Heart left ventricle (tissue), 16 donors: ENCODE results near the gene HDAC5. TPM values are rescaled to one million over a fixed set of nuclear protein-coding genes. Genes with fewer than 3 reads are reported as not detected.
"Not testable (repeated sequence)": the region's sequence is repeated elsewhere in the genome, so short reads cannot be mapped to it uniquely, and the experiment has no call there.

Experiments
- ATAC-seq, 4 donors: fragments of 200-7000 bp; cut with Tn5 transposase; one replicate each; pipeline ENCODE4 v1.9.1; 2020 to 2022; ENCODE audit warnings: moderate library complexity in 4 of 4, mild to moderate bottlenecking in 3 of 4, moderate number of reproducible peaks in 1 of 4
- DNase-seq, 5 donors: peaks; one replicate each; pipeline ENCODE4 v3.0.0-alpha.2; 2020
- H3K27ac ChIP-seq, 12 donors: fragments of 200-600 bp; sonication (generic) in 4 of 12; one replicate each; pipeline versions ENCODE4 v1.5.0 to v1.8.0; 2016 to 2022; ENCODE audit warnings: mild to moderate bottlenecking in 2 of 12
- H3K27me3 ChIP-seq, 9 donors: fragments of 200-600 bp; sonication (generic) in 2 of 9; one replicate each; pipeline versions ENCODE4 v1.5.1 to v1.8.0; 2016 to 2022; ENCODE audit warnings: mild to moderate bottlenecking in 3 of 9
- H3K36me3 ChIP-seq, 9 donors: fragments of 200-600 bp; sonication (generic) in 2 of 9; one replicate each; pipeline versions ENCODE4 v1.5.0 to v1.8.0; 2018 to 2022; ENCODE audit warnings: mild to moderate bottlenecking in 2 of 9
- H3K4me1 ChIP-seq, 12 donors: fragments of 200-600 bp; sonication (generic) in 4 of 12; one replicate each; pipeline versions ENCODE4 v1.5.0 to v1.8.0; 2016 to 2022; ENCODE audit warnings: mild to moderate bottlenecking in 3 of 12
- H3K4me3 ChIP-seq, 12 donors: fragments of 200-600 bp; sonication (generic) in 4 of 12; one replicate each; pipeline versions ENCODE4 v1.5.0 to v1.8.0; 2017 to 2022; ENCODE audit warnings: mild to moderate bottlenecking in 9 of 12, moderate library complexity in 4 of 12
- H3K9me3 ChIP-seq, 12 donors: fragments of 200-600 bp; sonication (generic) in 4 of 12; one replicate each; pipeline versions ENCODE4 v1.5.0 to v1.8.0; 2016 to 2022; ENCODE audit warnings: mild to moderate bottlenecking in 1 of 12
- POLR2A ChIP-seq, 2 donors: fragments of 450-650 bp; IDR thresholded peaks; one replicate each; pipeline ENCODE4 v1.6.1; 2017; ENCODE audit warnings: antibody characterized with exemption in 2 of 2, mild to moderate bottlenecking in 2 of 2, moderate library complexity in 2 of 2
- WGBS, 4 donors: extraction: QIAGEN DNeasy Blood & Tissue Kit in 2 of 4; methylation state at CpG; one replicate each; pipeline versions ENCODE4 v1.1.5 to v1.1.7; 2013 to 2018; 5-methylcytosine and 5-hydroxymethylcytosine counted together
- intact Hi-C, 10 donors: fragments of 100-400 bp; cut with DNase I; formaldehyde crosslinking; loops; one replicate each; pipeline versions ENCODE4 v1.11.1 to v1.14.2; 2022
- polyA plus RNA-seq, 2 donors: library from polyadenylated mRNA; stranded (reverse); fragments of 200-250 nt; gene quantifications; one replicate each; pipeline ENCODE4 v1.2.3, GENCODE V29; 2013
- total RNA-seq, 9 donors: library from RNA; depleted of rRNA in 2 of 9; stranded (reverse); fragments of >200 nt in 2 of 9; fragmentation: NEBNext Ultra II Directional in 3 of 9; extraction: Animal tissue kit (Norgen Biotek cat#: 25700) in 3 of 9; gene quantifications; one replicate each; pipeline versions ENCODE4 v1.1.0 to v1.2.4, GENCODE V29; 2016 to 2023
- TF ChIP-seq, protein P1 (sequence below), 12 donors: fragments of 200-600 bp; sonication (generic) in 4 of 12; IDR thresholded peaks; one replicate each; pipeline versions ENCODE4 v1.5.0 to v1.8.0; 2018 to 2022; ENCODE audit warnings: antibody characterized with exemption in 12 of 12, mild to moderate bottlenecking in 5 of 12
- donor health status: ischemic (EF 13 %, LVEDD 7.1; RV severe dilation, severe dysfunction).
- donor health status: healthy with polysubstance abuse.
- donor health status: DM: no; HTN: yes; CAD: no.
- donor health status: DM: no; HTN: no; CAD: no.
- donor health status: ischemic (EF 25% LVEDD 6.9; RV normal size, moderate dysfunction).
- donor health status: ischemic (EF 25% LVEDD 5.7; RV mildly dilated, moderate dysfunction).
- donor health status: healthy.
- donor health status: DM: yes; HTN: yes; CAD: no.
- donor health status: ischemic (EF 35%, LVEDD 5.7; RV mildly dilated, moderate dysfunction).
- donor health status: nonischemic (EF 11% LVEDD 7.7; RV severe dilation, severe dysfunction).
- donor health status: DM: yes; HTN: yes; CAD: no.
- donor health status: PGD.
- donor health status: ischemic (EF 29% LVEDD 5.4; RV normal size, mild dysfunction).
- donor health status: nonischemic (EF 23%, LVEDD 6.1; RV moderate dilation, normal function).

The HDAC5 gene
- total and polyA plus RNA-seq, 11 donors: 54.6 to 283 (median 70.1) TPM

- WGBS, 4 donors: 55 to 74% (median 66%) methylated on average over 3 of the region's 3 CpGs
- H3K4me1 ChIP-seq: peaks cover 0 to 61% (median 29%) of the 10 kb centered on the region in 12 donors
- H3K4me3 ChIP-seq: no peak overlapping the region
- peaks cover 0 to 48% (median 39%) of the 10 kb centered on the region in 9 donors for H3K36me3 ChIP-seq
- ATAC-seq (peak in 1 of 4 donors; percentile 3), DNase-seq (no peak)
- intact Hi-C loops: loop anchor here in 2 of 10 donors (2.0 to 10.0 kb wide), 2 partner anchors 56 to 94 kb away; no protein-coding TSS in a partner anchor
- no peaks in the 10 kb centered on the region for H3K9me3 ChIP-seq
- no peak overlapping the region for H3K27ac ChIP-seq
- no peaks in the 10 kb centered on the region for H3K27me3 ChIP-seq
- TF ChIP-seq POLR2A (IDR thresholded peaks at IDR 0.05): no peak
- TF ChIP-seq, protein P1, sequence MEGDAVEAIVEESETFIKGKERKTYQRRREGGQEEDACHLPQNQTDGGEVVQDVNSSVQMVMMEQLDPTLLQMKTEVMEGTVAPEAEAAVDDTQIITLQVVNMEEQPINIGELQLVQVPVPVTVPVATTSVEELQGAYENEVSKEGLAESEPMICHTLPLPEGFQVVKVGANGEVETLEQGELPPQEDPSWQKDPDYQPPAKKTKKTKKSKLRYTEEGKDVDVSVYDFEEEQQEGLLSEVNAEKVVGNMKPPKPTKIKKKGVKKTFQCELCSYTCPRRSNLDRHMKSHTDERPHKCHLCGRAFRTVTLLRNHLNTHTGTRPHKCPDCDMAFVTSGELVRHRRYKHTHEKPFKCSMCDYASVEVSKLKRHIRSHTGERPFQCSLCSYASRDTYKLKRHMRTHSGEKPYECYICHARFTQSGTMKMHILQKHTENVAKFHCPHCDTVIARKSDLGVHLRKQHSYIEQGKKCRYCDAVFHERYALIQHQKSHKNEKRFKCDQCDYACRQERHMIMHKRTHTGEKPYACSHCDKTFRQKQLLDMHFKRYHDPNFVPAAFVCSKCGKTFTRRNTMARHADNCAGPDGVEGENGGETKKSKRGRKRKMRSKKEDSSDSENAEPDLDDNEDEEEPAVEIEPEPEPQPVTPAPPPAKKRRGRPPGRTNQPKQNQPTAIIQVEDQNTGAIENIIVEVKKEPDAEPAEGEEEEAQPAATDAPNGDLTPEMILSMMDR (IDR thresholded peaks at IDR 0.05): no peak
Observed at GRCh38 chr17:44038604-44039011, 84.8 kb downstream of the HDAC5 start.

DNA sequence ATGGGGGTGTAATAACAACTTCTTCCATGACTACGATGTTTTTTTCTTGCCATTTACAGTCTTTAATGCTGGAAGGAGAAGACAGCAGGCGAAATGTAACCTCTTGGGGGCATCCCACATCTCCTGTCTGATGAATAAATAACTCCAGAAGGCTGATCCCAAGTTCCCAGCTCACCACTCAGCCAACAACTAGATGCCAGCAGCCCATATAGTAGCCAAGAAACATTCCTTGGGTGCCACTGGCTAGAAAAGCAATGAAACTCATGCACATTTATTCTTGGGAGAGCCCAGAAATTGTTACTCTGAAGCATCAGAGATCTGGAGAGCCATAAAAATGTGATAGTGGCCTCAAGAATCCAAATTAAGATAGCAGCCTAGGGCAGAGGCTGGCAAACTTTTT, 86.0 kb downstream of the HDAC5 start:
- no peak overlapping the region for H3K4me3 ChIP-seq
- no peaks in the 10 kb centered on the region for H3K9me3 ChIP-seq
- no peaks in the 10 kb centered on the region for H3K27me3 ChIP-seq
- peaks cover 0 to 59% (median 51%) of the 10 kb centered on the region in 9 donors for H3K36me3 ChIP-seq
- ATAC-seq (no peak), DNase-seq (no peak)
- H3K4me1 ChIP-seq: peaks cover 0 to 52% (median 19%) of the 10 kb centered on the region in 12 donors
- no peak overlapping the region for H3K27ac ChIP-seq
- TF ChIP-seq, protein P1 (IDR thresholded peaks at IDR 0.05): no peak
- no peak for TF ChIP-seq POLR2A (IDR thresholded peaks at IDR 0.05)
- WGBS, 4 donors: 72 to 90% (median 81%) methylated on average over 2 of the region's 2 CpGs
- intact Hi-C loops: loop anchor here in 1 of 10 donors (10.0 kb wide), 1 partner anchor 57 kb away; no protein-coding TSS in a partner anchor

GRCh38 chr17:44034688-44035087, 88.8 kb downstream of the HDAC5 start:
- H3K36me3 ChIP-seq: peaks cover 0 to 79% (median 64%) of the 10 kb centered on the region in 9 donors
- DNase-seq, H3K27ac ChIP-seq, H3K27me3 ChIP-seq, H3K4me3 ChIP-seq, H3K9me3 ChIP-seq: not testable (repeated sequence)
- no CpG with 5 or more reads among the region's 3 CpGs for WGBS, 4 donors
- peaks cover 0 to 29% (median 2%) of the 10 kb centered on the region in 12 donors for H3K4me1 ChIP-seq
- peak in 2 of 4 donors; percentile 29 to 52 for ATAC-seq
- intact Hi-C loops: loop anchor here in 1 of 10 donors (10.0 kb wide), 1 partner anchor 60 kb away; no protein-coding TSS in a partner anchor

GRCh38 chr17:44033861-44034408, 89.5 kb downstream of the HDAC5 start:
- H3K36me3 ChIP-seq: peaks cover 0 to 83% (median 63%) of the 10 kb centered on the region in 9 donors
- DNase-seq (no peak), ATAC-seq (no peak)
- intact Hi-C loops: loop anchor here in 1 of 10 donors (10.0 kb wide), 1 partner anchor 61 kb away; no protein-coding TSS in a partner anchor
- no peak overlapping the region for H3K4me3 ChIP-seq
- H3K27ac ChIP-seq: peak overlapping the region in 1 of 12 donors; percentile 8
- H3K9me3 ChIP-seq: no peaks in the 10 kb centered on the region
- H3K4me1 ChIP-seq: peaks cover 0 to 25% (median 1%) of the 10 kb centered on the region in 12 donors
- WGBS, 4 donors: 80 to 86% (median 85%) methylated on average over 3 of the region's 3 CpGs
- TF ChIP-seq, protein P1 (IDR thresholded peaks at IDR 0.05): no peak
- no peak for TF ChIP-seq POLR2A (IDR thresholded peaks at IDR 0.05)
- no peaks in the 10 kb centered on the region for H3K27me3 ChIP-seq
